ENCODE measurements around the gene SYK. TPM values are rescaled to one million over a fixed set of nuclear protein-coding genes. Genes with fewer than 3 reads are reported as not detected.

Gene SYK
- total RNA-seq, 1 donor from 2014 or later: 7.4 TPM

DNA sequence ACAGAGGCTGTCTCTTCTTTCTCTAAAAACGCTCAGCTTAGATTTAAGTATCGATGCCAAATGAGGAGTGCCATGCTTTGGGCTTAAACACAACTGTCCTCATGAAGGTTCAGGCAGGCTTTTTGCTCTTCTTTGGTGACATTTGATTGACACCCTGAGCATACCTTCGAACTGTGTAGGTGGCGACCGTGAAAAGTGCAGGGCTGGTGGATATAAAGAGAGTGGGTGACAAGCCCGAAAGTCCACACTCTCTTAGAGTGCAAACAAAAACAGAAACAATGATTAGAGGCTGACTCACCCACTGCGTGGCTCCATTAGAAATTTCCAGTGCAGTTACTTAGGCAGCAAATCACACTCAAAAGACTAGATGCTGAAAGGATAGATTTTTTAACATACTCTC lies 141.7 kb downstream of the SYK start:
- no peak overlapping the region for H3K27ac Mint-ChIP-seq
- no peaks in the 10 kb centered on the region for H3K9me3 Mint-ChIP-seq (ENCODE audit: low read depth)
- no peaks in the 10 kb centered on the region for H3K27me3 Mint-ChIP-seq
- no peaks in the 10 kb centered on the region for H3K36me3 Mint-ChIP-seq (ENCODE audit: insufficient read depth)
- no peak for DNase-seq (ENCODE audit: low spot score, unreplicated experiment)
- TF ChIP-seq, protein P1, sequence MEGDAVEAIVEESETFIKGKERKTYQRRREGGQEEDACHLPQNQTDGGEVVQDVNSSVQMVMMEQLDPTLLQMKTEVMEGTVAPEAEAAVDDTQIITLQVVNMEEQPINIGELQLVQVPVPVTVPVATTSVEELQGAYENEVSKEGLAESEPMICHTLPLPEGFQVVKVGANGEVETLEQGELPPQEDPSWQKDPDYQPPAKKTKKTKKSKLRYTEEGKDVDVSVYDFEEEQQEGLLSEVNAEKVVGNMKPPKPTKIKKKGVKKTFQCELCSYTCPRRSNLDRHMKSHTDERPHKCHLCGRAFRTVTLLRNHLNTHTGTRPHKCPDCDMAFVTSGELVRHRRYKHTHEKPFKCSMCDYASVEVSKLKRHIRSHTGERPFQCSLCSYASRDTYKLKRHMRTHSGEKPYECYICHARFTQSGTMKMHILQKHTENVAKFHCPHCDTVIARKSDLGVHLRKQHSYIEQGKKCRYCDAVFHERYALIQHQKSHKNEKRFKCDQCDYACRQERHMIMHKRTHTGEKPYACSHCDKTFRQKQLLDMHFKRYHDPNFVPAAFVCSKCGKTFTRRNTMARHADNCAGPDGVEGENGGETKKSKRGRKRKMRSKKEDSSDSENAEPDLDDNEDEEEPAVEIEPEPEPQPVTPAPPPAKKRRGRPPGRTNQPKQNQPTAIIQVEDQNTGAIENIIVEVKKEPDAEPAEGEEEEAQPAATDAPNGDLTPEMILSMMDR (IDR thresholded peaks at IDR 0.05; ENCODE audit: unreplicated experiment): no peak
- H3K4me1 Mint-ChIP-seq (ENCODE audit: low read depth): no peaks in the 10 kb centered on the region
- H3K4me3 Mint-ChIP-seq (ENCODE audit: low read depth): no peak overlapping the region

DNA sequence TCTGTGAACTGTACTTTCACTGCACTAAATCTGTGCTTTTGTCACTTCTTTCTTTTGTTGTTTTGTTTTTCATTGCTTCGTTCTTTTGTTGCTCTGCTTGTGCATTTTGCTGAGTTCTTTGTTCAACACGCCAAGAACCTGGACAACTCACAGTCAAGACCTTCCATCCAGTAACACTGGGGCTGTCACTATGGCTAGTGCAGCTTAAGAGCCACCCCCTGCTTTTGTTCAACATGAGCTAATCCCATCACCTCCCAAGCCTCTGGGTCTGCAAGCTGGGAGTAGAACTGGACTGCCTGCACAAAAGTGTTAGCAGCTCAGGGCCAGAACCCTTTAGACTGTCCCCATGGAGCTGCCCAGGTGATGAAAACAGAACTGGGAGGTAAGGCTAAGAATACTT lies 143.7 kb downstream of the SYK start:
- H3K9me3 Mint-ChIP-seq (ENCODE audit: low read depth): no peaks in the 10 kb centered on the region
- no peaks in the 10 kb centered on the region for H3K36me3 Mint-ChIP-seq (ENCODE audit: insufficient read depth)
- no peaks in the 10 kb centered on the region for H3K27me3 Mint-ChIP-seq
- TF ChIP-seq, protein P1 (IDR thresholded peaks at IDR 0.05; ENCODE audit: unreplicated experiment): no peak
- no peak for DNase-seq (ENCODE audit: low spot score, unreplicated experiment)
- H3K4me3 Mint-ChIP-seq (ENCODE audit: low read depth): no peak overlapping the region
- no peaks in the 10 kb centered on the region for H3K4me1 Mint-ChIP-seq (ENCODE audit: low read depth)
- H3K27ac Mint-ChIP-seq: no peak overlapping the region

DNA sequence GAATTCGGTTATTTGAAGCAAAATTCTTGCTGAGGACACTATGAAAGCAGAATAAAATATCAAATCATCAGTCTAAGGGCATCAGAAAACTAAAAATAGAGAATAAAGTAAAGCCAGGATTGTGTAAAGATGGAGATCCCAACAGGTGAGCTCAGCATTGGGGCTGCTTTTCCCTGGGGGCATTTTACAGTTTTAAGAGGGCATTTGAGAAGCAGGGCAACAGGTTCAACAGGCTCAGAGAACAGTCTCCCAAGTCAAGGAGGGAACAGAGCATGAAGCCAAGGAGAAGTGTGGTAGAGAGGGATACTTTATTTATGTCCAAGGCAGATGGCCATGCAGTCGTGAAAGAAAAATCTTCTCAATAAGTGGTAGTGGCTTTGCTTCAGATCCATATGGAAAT lies 145.4 kb downstream of the SYK start:
- no peaks in the 10 kb centered on the region for H3K36me3 Mint-ChIP-seq (ENCODE audit: insufficient read depth)
- H3K27ac Mint-ChIP-seq: no peak overlapping the region
- no peak for DNase-seq (ENCODE audit: low spot score, unreplicated experiment)
- no peak overlapping the region for H3K4me3 Mint-ChIP-seq (ENCODE audit: low read depth)
- H3K4me1 Mint-ChIP-seq (ENCODE audit: low read depth): no peaks in the 10 kb centered on the region
- no peaks in the 10 kb centered on the region for H3K27me3 Mint-ChIP-seq
- no peaks in the 10 kb centered on the region for H3K9me3 Mint-ChIP-seq (ENCODE audit: low read depth)
- TF ChIP-seq, protein P1 (IDR thresholded peaks at IDR 0.05; ENCODE audit: unreplicated experiment): no peak

Other genes with a start within 250 kb of the SYK start
- gene DIRAS2, start 159.0 kb upstream of the SYK start, total RNA-seq: not detected in 2 replicates

Measured in progenitor cell of endocrine pancreas (in vitro differentiated cells).